ENCODE measurements around the gene SLC6A18. TPM values are rescaled to one million over a fixed set of nuclear protein-coding genes. Genes with fewer than 3 reads are reported as not detected.

Gene SLC6A18
- total RNA-seq, 1 donor from 2014 or later, result not detected

- TF ChIP-seq POLR2A (IDR thresholded peaks at IDR 0.05) (no peak), CTCF (IDR thresholded peaks at IDR 0.05) (no peak), POLR2AphosphoS5 (IDR thresholded peaks at IDR 0.05; ENCODE audit: insufficient read depth in 1 of 2, low read depth in 1 of 2) (no peak)
- H3K9me3 ChIP-seq, result no peaks in the 10 kb centered on the region
- no peak overlapping the region for H3K4me3 ChIP-seq
- H3K27me3 ChIP-seq, result no peaks in the 10 kb centered on the region
- no peaks in the 10 kb centered on the region for H3K4me1 ChIP-seq
- intact Hi-C loops (cut with DNase I), result no loop called here
- H3K36me3 ChIP-seq, result no peaks in the 10 kb centered on the region
- no peak for DNase-seq (ENCODE audit: extremely low spot score in 2 of 2)
- H3K27ac ChIP-seq, result no peak overlapping the region
Observed at GRCh38 chr5:1178529-1179382, 46.4 kb upstream of the SLC6A18 start.

GRCh38 chr5:1179383-1179715, 45.8 kb upstream of the SLC6A18 start:
- Histone ChIP-seq H3K4me3 (no peak overlapping the region), H3K27ac (no peak overlapping the region), H3K4me1 (no peaks in the 10 kb centered on the region), H3K9me3 (no peaks in the 10 kb centered on the region), H3K27me3 (no peaks in the 10 kb centered on the region), H3K36me3 (no peaks in the 10 kb centered on the region)
- TF ChIP-seq POLR2A (IDR thresholded peaks at IDR 0.05), result no peak
- TF ChIP-seq POLR2AphosphoS5 (IDR thresholded peaks at IDR 0.05; ENCODE audit: insufficient read depth in 1 of 2, low read depth in 1 of 2), result no peak
- TF ChIP-seq CTCF (IDR thresholded peaks at IDR 0.05), result no peak
- intact Hi-C loops (cut with DNase I), result no loop called here
- no peak for DNase-seq (ENCODE audit: extremely low spot score in 2 of 2)

GRCh38 chr5:1180096-1180495, 45.1 kb upstream of the SLC6A18 start:
- no peak overlapping the region for H3K4me3 ChIP-seq
- no peak overlapping the region for H3K27ac ChIP-seq
- no peaks in the 10 kb centered on the region for H3K27me3 ChIP-seq
- intact Hi-C loops (cut with DNase I), result no loop called here
- no peaks in the 10 kb centered on the region for H3K4me1 ChIP-seq
- DNase-seq (ENCODE audit: extremely low spot score in 2 of 2), result no peak
- no peaks in the 10 kb centered on the region for H3K36me3 ChIP-seq
- no peaks in the 10 kb centered on the region for H3K9me3 ChIP-seq
- TF ChIP-seq POLR2A (IDR thresholded peaks at IDR 0.05) (no peak), CTCF (IDR thresholded peaks at IDR 0.05) (no peak), POLR2AphosphoS5 (IDR thresholded peaks at IDR 0.05; ENCODE audit: insufficient read depth in 1 of 2, low read depth in 1 of 2) (no peak)

GRCh38 chr5:1180841-1181271, 44.3 kb upstream of the SLC6A18 start:
- TF ChIP-seq POLR2A (IDR thresholded peaks at IDR 0.05) (no peak), CTCF (IDR thresholded peaks at IDR 0.05) (no peak), POLR2AphosphoS5 (IDR thresholded peaks at IDR 0.05; ENCODE audit: insufficient read depth in 1 of 2, low read depth in 1 of 2) (no peak)

More at GRCh38 chr5:1180841-1181271, 44.3 kb upstream of the SLC6A18 start:
- no peak overlapping the region for H3K27ac ChIP-seq
- H3K27me3 ChIP-seq, result no peaks in the 10 kb centered on the region
- no peaks in the 10 kb centered on the region for H3K9me3 ChIP-seq
- H3K36me3 ChIP-seq, result no peaks in the 10 kb centered on the region
- no peak overlapping the region for H3K4me3 ChIP-seq
- H3K4me1 ChIP-seq, result no peaks in the 10 kb centered on the region
- DNase-seq (ENCODE audit: extremely low spot score in 2 of 2), result no peak
- intact Hi-C loops (cut with DNase I), result no loop called here

Data from vagina (tissue), 2 donors.